HepG2 (cell line): ENCODE results near the gene MTA1. TPM values are rescaled to one million over a fixed set of nuclear protein-coding genes. Genes with fewer than 3 reads are reported as not detected.

Experiments used
- ERF ChIP-seq: IDR thresholded peaks from 2 replicates; pipeline ENCODE4 v1.6.1; 2018; ENCODE audit warnings: missing biosample characterization, missing genetic modification reagents
- GATAD2A ChIP-seq: IDR thresholded peaks from 2 replicates; pipeline ENCODE4 v1.6.1; 2016
- NPAS2 ChIP-seq: sonication (generic); formaldehyde crosslinking; IDR thresholded peaks from 2 replicates; pipeline ENCODE4 v1.8.0; 2022; ENCODE audit warnings: mild to moderate bottlenecking, missing genetic modification reagents, borderline replicate concordance
- NR2F6 ChIP-seq, 2 experiments: IDR thresholded peaks; 2 replicates each; pipeline ENCODE4 v1.6.1; 2016; ENCODE audit warnings: antibody characterized with exemption in 1 of 2, mild to moderate bottlenecking in 1 of 2
- PHF8 ChIP-seq: sonication (generic); formaldehyde crosslinking; IDR thresholded peaks from 2 replicates; pipeline ENCODE4 v1.5.0; 2020; ENCODE audit warnings: missing genetic modification reagents
- SCMH1 ChIP-seq: sonication (generic); formaldehyde crosslinking; IDR thresholded peaks from 2 replicates; pipeline ENCODE4 v1.9.0; 2021; ENCODE audit warnings: missing genetic modification reagents, mild to moderate bottlenecking, borderline replicate concordance
- SSRP1 ChIP-seq: IDR thresholded peaks from 2 replicates; pipeline ENCODE4 v1.6.1; 2016; ENCODE audit warnings: control low read depth
- ZFAT ChIP-seq: sonication (generic); formaldehyde crosslinking; conservative IDR thresholded peaks from 2 replicates; pipeline ENCODE4 v1.8.1; 2023; ENCODE audit warnings: missing genetic modification reagents, inconsistent platforms
- ZFP90 ChIP-seq: sonication (generic); formaldehyde crosslinking; IDR thresholded peaks from 2 replicates; pipeline ENCODE4 v1.8.0; 2022; ENCODE audit warnings: missing genetic modification reagents, mild to moderate bottlenecking, inconsistent platforms, borderline replicate concordance
- ZNF552 ChIP-seq: sonication (generic); formaldehyde crosslinking; IDR thresholded peaks from 2 replicates; pipeline ENCODE4 v1.9.0; 2022; ENCODE audit warnings: missing genetic modification reagents, mild to moderate bottlenecking, borderline replicate concordance
- ZNF556 ChIP-seq: sonication (generic); formaldehyde crosslinking; IDR thresholded peaks from 2 replicates; pipeline ENCODE4 v1.4.0; 2020; ENCODE audit warnings: mild to moderate bottlenecking, missing genetic modification reagents, borderline replicate concordance
- polyA plus RNA-seq, 8 experiments: library from polyadenylated mRNA; depleted of rRNA in 3 of 8; stranded (reverse) in 7 of 8; unstranded in 1 of 8; fragments of >200 nt; fragmentation: Illumina TruSeq in 4 of 8; extraction: Trizol in 4 of 8; gene quantifications; 2 replicates each; pipeline versions ENCODE4 v1.2.1 to v1.2.3, GENCODE V29; 2011 to 2016; ENCODE audit warnings: low read depth in 4 of 8, missing spikeins in 1 of 8, mixed read lengths in 1 of 8; ENCODE audit not compliant: insufficient read depth in 1 of 8
- total RNA-seq, 5 experiments: library from RNA; depleted of rRNA; stranded (reverse); fragments of >200 nt; fragmentation: Illumina TruSeq; extraction: Trizol; gene quantifications; 2 replicates each; pipeline ENCODE4 v1.2.3, GENCODE V29; 2016; ENCODE audit warnings: low read depth in 1 of 5
- TF ChIP-seq, protein P1 (sequence below): sonication (generic); formaldehyde crosslinking; IDR thresholded peaks from 2 replicates; pipeline ENCODE4 v1.4.0; 2020; ENCODE audit warnings: missing genetic modification reagents
- TF ChIP-seq, protein P2 (sequence below): sonication (generic); formaldehyde crosslinking; conservative IDR thresholded peaks from 2 replicates; pipeline ENCODE4 v1.5.0; 2020; ENCODE audit warnings: missing genetic modification reagents
- TF ChIP-seq, protein P3 (sequence below): sonication (generic); IDR thresholded peaks from 2 replicates; pipeline ENCODE4 v1.6.1; 2016; ENCODE audit warnings: low read depth, borderline replicate concordance
- TF ChIP-seq, protein P4 (sequence below): sonication (generic); formaldehyde crosslinking; IDR thresholded peaks from 2 replicates; pipeline ENCODE4 v1.4.0; 2020; ENCODE audit warnings: missing genetic modification reagents
- TF ChIP-seq, protein P5 (sequence below): sonication (generic); formaldehyde crosslinking; IDR thresholded peaks from 2 replicates; pipeline ENCODE4 v1.4.0; 2020; ENCODE audit warnings: low read depth, missing genetic modification reagents

MTA1 gene
- total and polyA plus RNA-seq, 2 of the 13 experiments (the other 11 are each of a cell fraction or from before 2014, with no cell fraction given): 35.2 to 85.8 TPM

DNA sequence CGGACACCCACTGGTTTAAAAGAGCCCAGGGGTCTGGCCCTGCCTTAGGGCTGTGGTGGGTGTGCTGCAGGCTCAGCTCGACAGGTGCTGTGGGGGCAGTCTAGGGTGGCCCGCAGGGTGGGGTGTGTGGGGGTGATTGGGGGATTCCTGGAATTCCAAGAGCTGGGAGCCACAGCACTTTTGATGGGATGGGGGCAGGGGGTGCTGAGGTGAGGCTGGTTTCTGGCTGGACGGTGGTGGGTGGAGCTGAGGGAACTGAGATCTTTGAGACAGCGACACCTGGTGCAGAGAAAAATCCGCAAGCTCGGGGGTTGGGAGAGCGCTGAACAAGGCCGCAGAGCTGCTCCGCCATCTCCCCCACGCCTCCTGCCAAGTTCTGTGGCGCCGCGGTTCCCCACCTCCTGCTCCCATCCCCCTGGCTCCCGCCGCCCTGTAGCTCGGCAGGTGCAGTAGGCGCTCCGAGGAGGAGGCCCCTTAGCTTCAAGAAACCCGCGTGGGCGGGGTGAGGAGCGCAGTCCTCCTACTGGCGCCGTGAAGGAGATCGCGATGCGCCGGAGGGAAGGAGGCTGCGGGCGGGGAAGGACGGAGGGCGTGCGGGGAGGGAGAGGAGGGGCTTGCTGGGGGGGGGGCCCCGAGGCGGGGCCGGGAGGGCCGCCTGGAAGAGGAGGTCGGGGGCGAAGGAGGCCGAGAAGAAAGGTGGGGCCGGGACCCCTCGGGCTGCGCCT, 70.1 kb downstream of the MTA1 start (continued):
- TF ChIP-seq, protein P1, sequence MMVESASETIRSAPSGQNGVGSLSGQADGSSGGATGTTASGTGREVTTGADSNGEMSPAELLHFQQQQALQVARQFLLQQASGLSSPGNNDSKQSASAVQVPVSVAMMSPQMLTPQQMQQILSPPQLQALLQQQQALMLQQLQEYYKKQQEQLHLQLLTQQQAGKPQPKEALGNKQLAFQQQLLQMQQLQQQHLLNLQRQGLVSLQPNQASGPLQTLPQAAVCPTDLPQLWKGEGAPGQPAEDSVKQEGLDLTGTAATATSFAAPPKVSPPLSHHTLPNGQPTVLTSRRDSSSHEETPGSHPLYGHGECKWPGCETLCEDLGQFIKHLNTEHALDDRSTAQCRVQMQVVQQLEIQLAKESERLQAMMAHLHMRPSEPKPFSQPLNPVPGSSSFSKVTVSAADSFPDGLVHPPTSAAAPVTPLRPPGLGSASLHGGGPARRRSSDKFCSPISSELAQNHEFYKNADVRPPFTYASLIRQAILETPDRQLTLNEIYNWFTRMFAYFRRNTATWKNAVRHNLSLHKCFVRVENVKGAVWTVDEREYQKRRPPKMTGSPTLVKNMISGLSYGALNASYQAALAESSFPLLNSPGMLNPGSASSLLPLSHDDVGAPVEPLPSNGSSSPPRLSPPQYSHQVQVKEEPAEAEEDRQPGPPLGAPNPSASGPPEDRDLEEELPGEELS (CRISPR knock-in tag): 0 out of 2 replicates have a peak, but pooled peaks have one; percentile 15
- TF ChIP-seq, protein P2, sequence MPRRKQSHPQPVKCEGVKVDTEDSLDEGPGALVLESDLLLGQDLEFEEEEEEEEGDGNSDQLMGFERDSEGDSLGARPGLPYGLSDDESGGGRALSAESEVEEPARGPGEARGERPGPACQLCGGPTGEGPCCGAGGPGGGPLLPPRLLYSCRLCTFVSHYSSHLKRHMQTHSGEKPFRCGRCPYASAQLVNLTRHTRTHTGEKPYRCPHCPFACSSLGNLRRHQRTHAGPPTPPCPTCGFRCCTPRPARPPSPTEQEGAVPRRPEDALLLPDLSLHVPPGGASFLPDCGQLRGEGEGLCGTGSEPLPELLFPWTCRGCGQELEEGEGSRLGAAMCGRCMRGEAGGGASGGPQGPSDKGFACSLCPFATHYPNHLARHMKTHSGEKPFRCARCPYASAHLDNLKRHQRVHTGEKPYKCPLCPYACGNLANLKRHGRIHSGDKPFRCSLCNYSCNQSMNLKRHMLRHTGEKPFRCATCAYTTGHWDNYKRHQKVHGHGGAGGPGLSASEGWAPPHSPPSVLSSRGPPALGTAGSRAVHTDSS (CRISPR knock-in tag): no peak
- TF ChIP-seq ZNF552 (CRISPR knock-in tag) (no peak), SSRP1 (CRISPR knock-in tag) (peak; percentile 71; the same call in 1 of the 2 replicates), NR2F6 (IDR thresholded peaks at IDR 0.05) (no peak), NR2F6 (CRISPR knock-in tag; IDR thresholded peaks at IDR 0.05) (peak; percentile 19; the same call in 1 of the 2 replicates), SCMH1 (CRISPR knock-in tag) (no peak), ZFAT (CRISPR knock-in tag) (no peak), NPAS2 (CRISPR knock-in tag) (no peak), ERF (CRISPR knock-in tag) (peak; percentile 68; the same call in 1 of the 2 replicates), PHF8 (CRISPR knock-in tag) (peak; percentile 60), ZNF556 (CRISPR knock-in tag) (no peak), GATAD2A (CRISPR knock-in tag) (peak; percentile 32; the same call in 1 of the 2 replicates), ZFP90 (CRISPR knock-in tag) (no peak; the same call in 1 of the 2 replicates)
- TF ChIP-seq, protein P3, sequence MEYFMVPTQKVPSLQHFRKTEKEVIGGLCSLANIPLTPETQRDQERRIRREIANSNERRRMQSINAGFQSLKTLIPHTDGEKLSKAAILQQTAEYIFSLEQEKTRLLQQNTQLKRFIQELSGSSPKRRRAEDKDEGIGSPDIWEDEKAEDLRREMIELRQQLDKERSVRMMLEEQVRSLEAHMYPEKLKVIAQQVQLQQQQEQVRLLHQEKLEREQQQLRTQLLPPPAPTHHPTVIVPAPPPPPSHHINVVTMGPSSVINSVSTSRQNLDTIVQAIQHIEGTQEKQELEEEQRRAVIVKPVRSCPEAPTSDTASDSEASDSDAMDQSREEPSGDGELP: peak; percentile 24; the same call in 1 of the 2 replicates
- TF ChIP-seq, protein P4, sequence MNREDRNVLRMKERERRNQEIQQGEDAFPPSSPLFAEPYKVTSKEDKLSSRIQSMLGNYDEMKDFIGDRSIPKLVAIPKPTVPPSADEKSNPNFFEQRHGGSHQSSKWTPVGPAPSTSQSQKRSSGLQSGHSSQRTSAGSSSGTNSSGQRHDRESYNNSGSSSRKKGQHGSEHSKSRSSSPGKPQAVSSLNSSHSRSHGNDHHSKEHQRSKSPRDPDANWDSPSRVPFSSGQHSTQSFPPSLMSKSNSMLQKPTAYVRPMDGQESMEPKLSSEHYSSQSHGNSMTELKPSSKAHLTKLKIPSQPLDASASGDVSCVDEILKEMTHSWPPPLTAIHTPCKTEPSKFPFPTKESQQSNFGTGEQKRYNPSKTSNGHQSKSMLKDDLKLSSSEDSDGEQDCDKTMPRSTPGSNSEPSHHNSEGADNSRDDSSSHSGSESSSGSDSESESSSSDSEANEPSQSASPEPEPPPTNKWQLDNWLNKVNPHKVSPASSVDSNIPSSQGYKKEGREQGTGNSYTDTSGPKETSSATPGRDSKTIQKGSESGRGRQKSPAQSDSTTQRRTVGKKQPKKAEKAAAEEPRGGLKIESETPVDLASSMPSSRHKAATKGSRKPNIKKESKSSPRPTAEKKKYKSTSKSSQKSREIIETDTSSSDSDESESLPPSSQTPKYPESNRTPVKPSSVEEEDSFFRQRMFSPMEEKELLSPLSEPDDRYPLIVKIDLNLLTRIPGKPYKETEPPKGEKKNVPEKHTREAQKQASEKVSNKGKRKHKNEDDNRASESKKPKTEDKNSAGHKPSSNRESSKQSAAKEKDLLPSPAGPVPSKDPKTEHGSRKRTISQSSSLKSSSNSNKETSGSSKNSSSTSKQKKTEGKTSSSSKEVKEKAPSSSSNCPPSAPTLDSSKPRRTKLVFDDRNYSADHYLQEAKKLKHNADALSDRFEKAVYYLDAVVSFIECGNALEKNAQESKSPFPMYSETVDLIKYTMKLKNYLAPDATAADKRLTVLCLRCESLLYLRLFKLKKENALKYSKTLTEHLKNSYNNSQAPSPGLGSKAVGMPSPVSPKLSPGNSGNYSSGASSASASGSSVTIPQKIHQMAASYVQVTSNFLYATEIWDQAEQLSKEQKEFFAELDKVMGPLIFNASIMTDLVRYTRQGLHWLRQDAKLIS (CRISPR knock-in tag): 0 out of 2 replicates have a peak, but pooled peaks have one; percentile 40
- TF ChIP-seq, protein P5, sequence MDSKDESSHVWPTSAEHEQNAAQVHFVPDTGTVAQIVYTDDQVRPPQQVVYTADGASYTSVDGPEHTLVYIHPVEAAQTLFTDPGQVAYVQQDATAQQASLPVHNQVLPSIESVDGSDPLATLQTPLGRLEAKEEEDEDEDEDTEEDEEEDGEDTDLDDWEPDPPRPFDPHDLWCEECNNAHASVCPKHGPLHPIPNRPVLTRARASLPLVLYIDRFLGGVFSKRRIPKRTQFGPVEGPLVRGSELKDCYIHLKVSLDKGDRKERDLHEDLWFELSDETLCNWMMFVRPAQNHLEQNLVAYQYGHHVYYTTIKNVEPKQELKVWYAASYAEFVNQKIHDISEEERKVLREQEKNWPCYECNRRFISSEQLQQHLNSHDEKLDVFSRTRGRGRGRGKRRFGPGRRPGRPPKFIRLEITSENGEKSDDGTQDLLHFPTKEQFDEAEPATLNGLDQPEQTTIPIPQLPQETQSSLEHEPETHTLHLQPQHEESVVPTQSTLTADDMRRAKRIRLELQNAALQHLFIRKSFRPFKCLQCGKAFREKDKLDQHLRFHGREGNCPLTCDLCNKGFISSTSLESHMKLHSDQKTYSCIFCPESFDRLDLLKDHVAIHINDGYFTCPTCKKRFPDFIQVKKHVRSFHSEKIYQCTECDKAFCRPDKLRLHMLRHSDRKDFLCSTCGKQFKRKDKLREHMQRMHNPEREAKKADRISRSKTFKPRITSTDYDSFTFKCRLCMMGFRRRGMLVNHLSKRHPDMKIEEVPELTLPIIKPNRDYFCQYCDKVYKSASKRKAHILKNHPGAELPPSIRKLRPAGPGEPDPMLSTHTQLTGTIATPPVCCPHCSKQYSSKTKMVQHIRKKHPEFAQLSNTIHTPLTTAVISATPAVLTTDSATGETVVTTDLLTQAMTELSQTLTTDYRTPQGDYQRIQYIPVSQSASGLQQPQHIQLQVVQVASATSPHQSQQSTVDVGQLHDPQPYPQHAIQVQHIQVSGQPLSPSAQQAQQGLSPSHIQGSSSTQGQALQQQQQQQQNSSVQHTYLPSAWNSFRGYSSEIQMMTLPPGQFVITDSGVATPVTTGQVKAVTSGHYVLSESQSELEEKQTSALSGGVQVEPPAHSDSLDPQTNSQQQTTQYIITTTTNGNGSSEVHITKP: no peak
